Coronary artery (tissue), 2 donors: Measurements from ENCODE around the gene IRGQ.
A peak's percentile ranks its signal among the peaks of the same experiment; 100 is the strongest.

Experiments used
- DNase-seq: peaks from one replicate; pipeline ENCODE4 v3.0.0-alpha.2; 2017; ENCODE audit warnings: low spot score
- H3K27ac ChIP-seq, 2 donors: fragments of 200-600 bp; sonication (generic); one replicate each; pipeline ENCODE4 v1.5.1; 2016 to 2019
- H3K4me3 ChIP-seq: fragments of 200-600 bp; sonication (generic); 2 replicates; pipeline ENCODE4 v1.5.1; 2016; ENCODE audit warnings: mild to moderate bottlenecking, moderate library complexity
- TF ChIP-seq, protein P1 (sequence below): fragments of 200-600 bp; sonication (generic); IDR thresholded peaks from one replicate; pipeline ENCODE4 v1.5.1; 2019; ENCODE audit warnings: antibody characterized with exemption

IRGQ gene

GRCh38 chr19:43564800-43565199 is 31.1 kb downstream of the IRGQ start:
- Histone ChIP-seq H3K27ac (no peak overlapping the region), H3K4me3 (no peak overlapping the region)
- TF ChIP-seq, protein P1, sequence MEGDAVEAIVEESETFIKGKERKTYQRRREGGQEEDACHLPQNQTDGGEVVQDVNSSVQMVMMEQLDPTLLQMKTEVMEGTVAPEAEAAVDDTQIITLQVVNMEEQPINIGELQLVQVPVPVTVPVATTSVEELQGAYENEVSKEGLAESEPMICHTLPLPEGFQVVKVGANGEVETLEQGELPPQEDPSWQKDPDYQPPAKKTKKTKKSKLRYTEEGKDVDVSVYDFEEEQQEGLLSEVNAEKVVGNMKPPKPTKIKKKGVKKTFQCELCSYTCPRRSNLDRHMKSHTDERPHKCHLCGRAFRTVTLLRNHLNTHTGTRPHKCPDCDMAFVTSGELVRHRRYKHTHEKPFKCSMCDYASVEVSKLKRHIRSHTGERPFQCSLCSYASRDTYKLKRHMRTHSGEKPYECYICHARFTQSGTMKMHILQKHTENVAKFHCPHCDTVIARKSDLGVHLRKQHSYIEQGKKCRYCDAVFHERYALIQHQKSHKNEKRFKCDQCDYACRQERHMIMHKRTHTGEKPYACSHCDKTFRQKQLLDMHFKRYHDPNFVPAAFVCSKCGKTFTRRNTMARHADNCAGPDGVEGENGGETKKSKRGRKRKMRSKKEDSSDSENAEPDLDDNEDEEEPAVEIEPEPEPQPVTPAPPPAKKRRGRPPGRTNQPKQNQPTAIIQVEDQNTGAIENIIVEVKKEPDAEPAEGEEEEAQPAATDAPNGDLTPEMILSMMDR = no peak
- DNase-seq = no peak

DNA sequence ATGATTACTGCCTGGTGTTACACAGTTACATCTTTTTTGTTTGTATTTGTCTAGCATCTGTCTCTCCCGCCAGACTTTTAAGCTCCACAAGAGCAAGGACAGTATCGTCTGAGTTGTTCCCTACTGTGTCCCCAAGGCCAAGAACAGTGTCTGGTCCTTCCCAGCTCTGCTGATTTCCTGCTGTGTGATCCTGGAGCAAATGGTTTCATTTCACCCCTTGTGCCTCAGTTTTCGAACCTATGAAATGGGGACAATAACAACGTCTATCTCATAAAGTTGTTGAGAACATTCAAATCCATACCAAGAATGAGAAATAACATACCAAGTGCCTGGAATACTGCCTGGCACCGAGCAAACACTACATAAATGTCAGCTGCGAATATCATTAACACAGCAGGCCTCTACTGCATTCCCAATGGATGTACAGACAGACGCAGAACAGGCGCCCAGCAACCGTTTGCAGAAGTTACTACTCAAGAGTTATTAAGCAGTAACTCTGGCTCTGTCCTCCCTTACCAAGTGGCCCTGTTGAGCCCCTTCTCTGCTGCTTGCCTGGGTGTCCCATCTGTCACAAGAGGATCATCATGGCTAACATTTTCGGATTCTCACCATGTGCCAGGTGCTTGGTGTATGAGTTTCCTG is 32.0 kb downstream of the IRGQ start:
- peak overlapping the region; percentile 77 for H3K27ac ChIP-seq
- TF ChIP-seq, protein P1 = no peak
- no peak overlapping the region for H3K4me3 ChIP-seq
- no peak for DNase-seq

DNA sequence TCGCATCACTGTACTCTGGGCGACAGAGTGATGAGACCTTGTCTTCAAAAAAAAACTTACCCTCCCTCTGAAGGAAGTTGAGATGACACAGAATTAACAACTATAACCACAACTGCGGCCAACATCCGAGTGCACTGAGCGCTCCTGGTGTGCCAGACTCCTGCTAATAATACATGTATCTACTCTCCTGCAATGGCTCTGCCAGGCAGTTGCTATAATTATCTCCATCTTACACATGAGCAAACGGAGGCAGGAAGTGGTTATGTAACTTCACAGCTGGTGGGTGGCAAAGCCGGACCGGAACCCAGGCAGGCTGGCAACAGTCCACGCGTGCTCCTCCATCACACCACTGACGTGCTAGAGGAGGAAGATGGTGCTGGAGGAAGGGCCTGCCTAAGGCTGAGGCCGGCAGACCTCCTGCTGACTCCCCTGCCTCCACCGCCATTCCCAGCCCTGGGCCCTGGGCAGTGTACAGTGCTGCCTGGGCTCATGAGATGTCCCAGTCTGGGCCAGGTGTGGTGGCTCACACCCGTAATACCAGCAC is 33.2 kb downstream of the IRGQ start:
- DNase-seq = no peak
- TF ChIP-seq, protein P1 = no peak
- no peak overlapping the region for H3K4me3 ChIP-seq
- peak overlapping the region; percentile 77 for H3K27ac ChIP-seq

- no peak overlapping the region for H3K4me3 ChIP-seq
- DNase-seq = no peak
- H3K27ac ChIP-seq = peak overlapping the region; percentile 77
- TF ChIP-seq, protein P1 = no peak
These were observed 33.7 kb downstream of the IRGQ start for GRCh38 chr19:43562226-43562697.

- TF ChIP-seq, protein P1 = no peak
These were observed 34.6 kb downstream of the IRGQ start for GRCh38 chr19:43561139-43561970.

GRCh38 chr19:43560687-43561086 is 35.2 kb downstream of the IRGQ start:
- Histone ChIP-seq H3K27ac (no peak overlapping the region), H3K4me3 (no peak overlapping the region)
- TF ChIP-seq, protein P1 = no peak
- DNase-seq = no peak

More at GRCh38 chr19:43561139-43561970, 34.6 kb downstream of the IRGQ start:
- no peak overlapping the region for H3K4me3 ChIP-seq
- no peak overlapping the region for H3K27ac ChIP-seq
- no peak for DNase-seq
